ENCODE measurements around the gene IRX5.

GRCh38 chr16:54932737-54933254 is 2.1 kb downstream of the IRX5 start:
- TF ChIP-seq FOXK2 (IDR thresholded peaks at IDR 0.05): no peak
- TF ChIP-seq FOXM1 (IDR thresholded peaks at IDR 0.05; ENCODE audit: borderline replicate concordance): no peak
- TF ChIP-seq ELF4 (IDR thresholded peaks at IDR 0.05): no peak
- no peak for TF ChIP-seq FOXA1 (IDR thresholded peaks at IDR 0.05)
- no peak for TF ChIP-seq TARDBP (IDR thresholded peaks at IDR 0.05)
- TF ChIP-seq NFRKB (IDR thresholded peaks at IDR 0.05): no peak
- TF ChIP-seq BHLHE40 (IDR thresholded peaks at IDR 0.05; ENCODE audit: borderline replicate concordance): no peak
- no peak for TF ChIP-seq SP1 (IDR thresholded peaks at IDR 0.05)
- no peak for TF ChIP-seq ZNF384 (IDR thresholded peaks at IDR 0.05)
- no peak for TF ChIP-seq HDGF (IDR thresholded peaks at IDR 0.05; ENCODE audit: borderline replicate concordance)
